Measurements from ENCODE around the gene STX18. TPM values are rescaled to one million over a fixed set of nuclear protein-coding genes. Genes with fewer than 3 reads are reported as not detected.
A peak's percentile ranks its signal among the peaks of the same experiment; 100 is the strongest.

Gene STX18
- total RNA-seq, 1 donor from 2014 or later = 26.4 TPM

- DNase-seq (ENCODE audit: extremely low read depth, low read depth, low spot score) = no peak
Measured at GRCh38 chr4:4446434-4446833, 95.4 kb downstream of the STX18 start.

- no peak for DNase-seq (ENCODE audit: extremely low read depth, low read depth, low spot score)
Measured at GRCh38 chr4:4443821-4444220, 98.0 kb downstream of the STX18 start.

DNA sequence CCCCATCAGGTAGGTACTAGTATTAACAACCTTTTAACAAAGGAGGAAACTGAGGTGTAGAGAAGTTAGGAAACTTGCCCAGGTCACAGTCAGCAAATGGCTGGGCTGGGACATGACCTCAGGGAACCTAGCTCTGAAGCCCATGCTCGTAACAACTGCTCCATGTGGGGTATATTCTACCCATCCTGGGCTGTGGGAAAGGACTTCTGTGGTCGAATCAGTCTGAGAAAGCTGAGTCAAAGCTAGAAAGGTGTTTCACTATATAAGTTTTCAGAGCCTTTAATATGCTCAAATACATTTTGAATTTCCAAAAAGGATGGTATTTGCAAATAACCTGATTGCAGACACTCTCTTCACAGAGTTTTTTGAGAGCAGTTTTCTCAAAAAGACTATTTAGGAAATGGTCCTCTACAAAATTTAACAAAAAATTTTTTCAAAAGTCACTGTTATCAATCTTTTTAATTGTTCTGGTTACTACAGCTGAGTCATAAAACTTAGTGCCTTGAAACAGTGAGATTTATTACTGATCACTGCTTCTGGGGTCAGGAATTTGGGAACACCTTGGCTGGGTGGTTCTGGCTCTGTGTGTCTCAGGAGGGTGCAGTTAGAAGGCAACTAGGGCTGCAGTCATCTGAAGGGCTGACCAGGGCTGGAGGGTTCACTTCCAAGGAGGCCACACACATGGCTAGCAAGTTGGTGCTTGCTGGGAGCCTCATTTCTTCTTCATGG lies 101.4 kb downstream of the STX18 start:
- DNase-seq (ENCODE audit: extremely low read depth, low read depth, low spot score) = no peak

- DNase-seq (ENCODE audit: extremely low read depth, low read depth, low spot score) = no peak
Measured at GRCh38 chr4:4439782-4440181, 102.1 kb downstream of the STX18 start.

DNA sequence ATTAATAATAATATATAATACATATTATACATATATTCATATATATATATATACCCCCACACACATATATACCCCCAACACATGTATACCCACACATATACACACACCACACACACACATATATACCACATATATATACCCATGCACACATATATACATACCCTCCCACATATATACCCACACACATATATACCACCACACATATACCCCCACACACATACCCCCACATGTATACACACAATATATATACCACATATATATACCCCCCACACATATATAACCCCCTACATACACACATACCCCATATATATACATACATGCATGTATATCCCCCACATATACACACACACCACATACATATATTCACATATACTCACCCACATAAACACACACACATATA lies 103.0 kb downstream of the STX18 start:
- no peak for DNase-seq (ENCODE audit: extremely low read depth, low read depth, low spot score)

DNA sequence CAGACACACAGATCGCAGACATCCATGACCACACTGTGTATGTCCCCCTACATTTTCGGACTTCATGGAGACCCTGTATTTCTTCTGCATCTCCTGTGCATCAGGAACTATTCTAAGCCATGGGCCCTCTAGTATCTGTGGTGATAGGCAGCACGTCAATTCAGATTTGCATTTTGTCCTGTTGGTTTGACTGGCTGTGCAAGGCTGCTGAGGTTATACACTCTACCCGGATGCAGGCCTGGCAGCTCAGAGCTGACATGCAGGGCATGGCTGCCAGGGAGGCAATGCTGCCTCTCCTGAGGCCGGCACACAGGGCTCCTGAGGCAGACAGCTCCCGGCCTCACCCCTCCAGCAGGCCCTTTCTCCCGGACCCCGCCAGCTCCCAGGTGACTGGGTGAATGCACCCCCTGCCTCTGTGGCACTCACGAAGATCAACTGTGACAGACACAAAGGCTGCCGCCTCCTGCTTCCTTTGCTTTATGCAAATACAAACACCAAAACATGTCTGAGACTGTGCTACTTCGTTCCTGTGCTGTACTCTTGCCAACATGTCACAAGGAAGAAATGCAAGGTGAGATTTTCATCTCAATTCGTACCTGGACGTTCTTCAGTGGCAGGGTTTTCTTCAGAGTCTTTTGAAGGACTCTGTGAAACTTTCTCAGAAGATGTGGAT lies 103.9 kb downstream of the STX18 start:
- no peak for DNase-seq (ENCODE audit: extremely low read depth, low read depth, low spot score)

DNA sequence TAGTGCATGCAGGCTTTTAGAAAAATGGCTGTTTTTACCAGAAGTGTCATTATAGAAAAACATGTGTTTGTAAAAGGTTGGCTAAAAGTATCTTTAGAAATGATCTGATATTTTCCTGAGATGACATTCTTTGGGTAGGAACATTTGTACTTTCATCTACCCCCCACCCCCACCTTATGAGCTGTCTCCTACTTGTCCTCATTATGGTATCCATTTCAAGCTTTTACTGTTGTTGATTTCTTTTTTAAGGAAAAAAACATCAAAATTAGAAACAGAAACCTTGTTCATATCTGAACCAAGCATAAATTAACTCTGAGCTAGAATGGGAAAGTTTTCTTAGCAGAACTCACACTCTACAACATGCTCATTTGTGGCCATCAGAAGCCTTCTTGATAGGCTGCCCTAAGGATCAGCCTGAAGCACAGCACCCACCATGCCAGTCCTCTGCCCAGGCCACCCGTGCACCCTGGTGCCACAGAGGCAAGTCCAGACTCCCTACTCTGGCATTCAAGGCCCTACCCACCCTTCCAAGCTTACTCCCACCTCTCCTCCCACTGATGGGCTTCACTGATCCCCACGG lies 105.5 kb downstream of the STX18 start:
- DNase-seq (ENCODE audit: extremely low read depth, low read depth, low spot score) = no peak

- DNase-seq (ENCODE audit: extremely low read depth, low read depth, low spot score) = no peak
Measured at GRCh38 chr4:4433941-4434340, 107.9 kb downstream of the STX18 start.

GRCh38 chr4:4432341-4433125 lies 109.3 kb downstream of the STX18 start:
- no peak for DNase-seq (ENCODE audit: extremely low read depth, low read depth, low spot score)

DNA sequence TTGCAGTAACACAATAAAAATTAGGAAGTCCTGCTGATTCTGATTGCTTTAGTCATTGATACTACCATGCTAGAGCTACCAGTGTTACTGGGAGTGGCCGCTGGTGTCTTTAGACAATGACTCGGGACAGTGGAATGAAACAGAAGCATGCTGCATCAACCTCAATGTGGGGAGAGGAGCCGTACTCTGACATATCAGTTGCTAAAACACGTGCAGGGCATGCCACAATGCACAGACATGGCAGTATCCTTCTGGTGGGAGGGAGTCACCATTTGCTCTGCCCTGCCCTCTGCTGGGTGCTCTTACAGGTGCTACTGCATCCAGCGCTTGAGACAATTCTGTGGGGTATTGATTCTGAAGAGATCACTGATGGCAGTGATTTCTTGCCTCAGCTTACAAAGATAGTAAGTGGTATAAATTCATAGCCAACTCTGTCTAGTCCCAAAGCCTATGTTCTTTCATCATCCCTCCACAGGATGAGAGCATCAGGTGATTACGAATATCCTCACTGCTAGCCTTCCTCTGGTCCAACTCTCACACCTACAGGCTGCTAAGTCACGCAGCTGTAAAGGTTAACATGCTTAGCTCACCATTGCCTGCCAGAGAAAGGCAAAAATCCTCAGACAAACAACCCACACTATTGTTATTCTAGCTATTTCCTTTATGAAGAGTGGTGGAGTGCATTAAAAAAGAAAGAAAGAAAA lies 111.2 kb downstream of the STX18 start:
- DNase-seq (ENCODE audit: extremely low read depth, low read depth, low spot score) = peak; percentile 29

DNA sequence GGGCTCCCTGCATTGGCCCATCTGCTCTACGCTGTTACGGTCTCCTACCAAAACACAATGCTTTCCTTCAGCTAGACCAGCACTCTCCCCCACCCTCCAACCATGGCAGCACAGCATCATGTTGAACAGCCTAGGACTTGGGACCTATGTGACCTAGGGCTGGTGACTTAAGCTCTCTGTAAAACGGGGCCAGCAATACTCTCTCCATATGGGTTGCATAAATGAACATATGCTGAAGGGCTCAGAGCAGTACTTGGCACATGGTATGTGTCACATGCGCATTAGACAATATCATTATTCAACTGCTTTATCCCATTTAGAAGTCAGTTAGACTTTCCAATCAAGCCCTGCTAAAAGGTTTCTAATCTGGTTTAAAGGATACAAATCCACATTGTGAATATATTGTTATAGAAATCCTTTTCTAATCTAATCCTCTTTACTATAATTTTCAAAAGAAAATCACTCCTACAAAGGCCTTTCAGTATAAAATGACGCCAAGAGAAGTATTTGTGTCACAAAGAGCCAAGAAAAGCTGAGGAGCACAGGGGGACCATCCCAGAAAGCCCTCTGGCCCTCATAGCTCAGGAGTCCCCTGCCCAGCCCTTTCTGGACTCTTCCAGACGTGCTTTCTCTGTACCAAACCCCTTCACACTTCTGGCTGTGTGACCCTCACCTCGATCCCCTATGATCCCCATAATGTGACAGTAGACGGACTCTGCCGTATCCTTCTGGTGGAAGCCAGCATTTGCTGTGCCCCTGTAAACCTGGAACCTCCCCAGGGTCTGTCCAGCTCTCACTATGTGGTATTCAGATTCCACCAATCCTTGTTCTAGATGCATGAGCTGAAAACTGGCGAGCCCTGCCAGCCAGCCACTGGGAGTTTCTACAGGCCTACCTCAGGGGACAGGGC lies 112.6 kb downstream of the STX18 start:
- no peak for DNase-seq (ENCODE audit: extremely low read depth, low read depth, low spot score)

- no peak for DNase-seq (ENCODE audit: extremely low read depth, low read depth, low spot score)
Measured at GRCh38 chr4:4427886-4428285, 114.0 kb downstream of the STX18 start.

- DNase-seq (ENCODE audit: extremely low read depth, low read depth, low spot score) = no peak
Measured at GRCh38 chr4:4427121-4427870, 114.6 kb downstream of the STX18 start.

- no peak for DNase-seq (ENCODE audit: extremely low read depth, low read depth, low spot score)
Measured at GRCh38 chr4:4426511-4427120, 115.2 kb downstream of the STX18 start.

DNA sequence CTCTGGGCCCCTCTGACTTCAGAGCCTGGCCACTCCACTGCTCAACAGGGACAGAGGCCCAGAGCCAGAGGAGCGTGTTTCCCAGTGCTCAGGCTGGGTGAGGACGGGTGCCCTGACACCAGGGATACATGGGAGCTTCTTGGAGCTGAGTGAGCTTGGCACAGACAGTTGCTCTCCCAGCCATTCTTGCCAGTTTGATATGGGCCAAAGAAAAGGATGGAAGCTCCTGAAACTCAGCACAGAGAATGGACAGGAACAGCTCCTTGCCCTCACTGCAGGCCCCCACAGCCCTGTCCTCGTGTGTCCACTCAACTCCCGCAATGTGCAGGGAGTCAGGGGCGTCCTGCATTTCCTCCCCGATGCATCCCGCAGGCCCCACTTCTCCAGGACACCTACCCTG lies 116.2 kb downstream of the STX18 start:
- no peak for DNase-seq (ENCODE audit: extremely low read depth, low read depth, low spot score)

DNA sequence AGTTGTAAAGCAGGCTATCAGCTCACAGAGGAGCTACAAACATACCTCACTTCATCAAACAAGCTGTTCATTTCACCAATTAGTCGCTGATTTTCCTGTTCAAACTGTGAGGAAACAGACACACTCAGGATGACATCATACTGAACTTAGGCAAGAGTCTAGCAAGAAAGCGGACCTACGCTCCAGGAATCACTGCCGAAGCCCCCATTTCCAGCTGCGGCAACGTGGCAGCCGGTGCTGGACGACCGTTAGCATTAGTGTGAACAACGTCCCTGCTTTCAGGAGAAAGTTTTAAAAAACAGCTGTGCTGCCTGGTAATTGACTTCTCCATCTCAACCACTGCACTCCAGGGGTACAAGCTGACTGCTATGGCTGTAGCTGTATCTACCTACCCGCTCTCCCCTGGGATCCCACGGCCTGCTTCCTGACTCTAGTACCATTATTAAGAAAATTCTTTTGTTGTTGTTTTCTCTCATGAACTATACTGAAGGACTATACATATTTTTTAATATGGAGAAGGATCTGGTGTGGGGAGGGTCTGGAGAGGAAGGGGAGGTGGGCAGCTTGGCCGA lies 116.6 kb downstream of the STX18 start:
- no peak for DNase-seq (ENCODE audit: extremely low read depth, low read depth, low spot score)

GRCh38 chr4:4424499-4425115 lies 117.2 kb downstream of the STX18 start:
- no peak for DNase-seq (ENCODE audit: extremely low read depth, low read depth, low spot score)
